Measurements from ENCODE around the gene DHX15.

Gene DHX15

GRCh38 chr4:24584211-24584850 lies at the start of gene DHX15:
Gene DHX15, minus strand, starts transcription at chr4:24584554. Its CDS starts 161 bp downstream, at chr4:24584393.
- peak; percentile 64 for DNase-seq (ENCODE audit: insufficient read length, low spot score)
- FAIRE-seq: no peak
- TF ChIP-seq CTCF (IDR thresholded peaks at IDR 0.05; ENCODE audit: insufficient read depth, missing control alignments): no peak

GRCh38 chr4:24632011-24632410 lies 47.7 kb upstream of the DHX15 start:
- no peak for DNase-seq (ENCODE audit: insufficient read length, low spot score)
- no peak for TF ChIP-seq CTCF (IDR thresholded peaks at IDR 0.05; ENCODE audit: insufficient read depth, missing control alignments)
- FAIRE-seq: no peak

DNA sequence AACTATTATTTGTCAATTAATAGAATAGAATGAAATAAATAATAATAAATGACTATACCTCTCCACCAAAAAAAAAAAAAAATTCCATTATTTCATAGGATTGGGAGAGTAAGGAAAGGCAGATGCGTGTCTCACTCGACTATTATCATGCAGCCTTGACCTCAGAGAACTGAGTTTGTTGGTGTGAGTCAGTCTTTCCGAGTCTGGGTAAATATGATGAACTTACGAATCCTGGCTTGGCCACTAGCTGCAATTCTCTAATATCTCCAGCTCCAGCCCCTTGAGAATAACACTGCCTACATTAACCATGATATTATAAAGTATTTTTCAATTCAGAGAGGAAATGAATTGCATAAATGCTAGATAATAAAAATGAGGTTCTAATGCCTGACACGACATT lies 46.6 kb upstream of the DHX15 start:
- no peak for TF ChIP-seq CTCF (IDR thresholded peaks at IDR 0.05; ENCODE audit: insufficient read depth, missing control alignments)
- FAIRE-seq: no peak
- DNase-seq (ENCODE audit: insufficient read length, low spot score): no peak

DNA sequence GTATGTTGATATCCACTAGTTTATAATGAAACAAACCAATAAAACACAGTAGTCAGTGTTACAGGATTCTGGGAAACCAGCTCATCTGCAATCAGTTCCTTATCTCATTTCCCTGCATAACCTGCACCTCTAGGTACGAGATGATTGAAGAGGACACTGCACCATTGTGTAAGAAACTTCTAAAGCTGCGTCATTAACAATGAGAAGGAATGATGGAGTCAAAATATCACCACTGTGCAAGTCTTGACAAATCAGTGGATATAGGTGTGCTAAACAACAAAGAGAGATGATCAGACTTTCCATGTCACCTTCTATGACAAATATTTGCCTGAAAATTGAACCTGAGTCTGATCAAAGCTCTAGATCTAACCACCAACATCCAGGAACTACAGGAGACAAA lies 40.7 kb upstream of the DHX15 start:
- no peak for TF ChIP-seq CTCF (IDR thresholded peaks at IDR 0.05; ENCODE audit: insufficient read depth, missing control alignments)
- DNase-seq (ENCODE audit: insufficient read length, low spot score) (no peak), FAIRE-seq (no peak)

DNA sequence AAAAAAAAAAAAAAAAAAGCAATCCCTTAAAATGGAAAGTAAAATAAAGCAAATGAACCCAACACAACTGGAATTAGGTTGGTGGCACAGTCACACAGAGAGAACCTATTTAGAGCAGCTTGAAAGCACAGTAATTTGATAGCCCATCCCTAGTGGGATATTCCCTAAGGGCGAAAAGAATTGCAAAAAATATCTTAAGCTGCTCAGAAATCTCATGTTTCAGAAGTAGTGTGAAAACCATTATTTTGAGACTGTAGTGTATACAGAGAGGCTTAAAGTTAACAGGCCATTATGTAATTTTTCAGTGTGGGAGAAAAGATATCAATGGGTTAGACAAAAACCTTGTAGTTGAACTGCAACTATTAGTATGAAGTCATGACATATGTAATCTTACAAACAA lies 40.0 kb upstream of the DHX15 start:
- FAIRE-seq (peak; percentile 32), DNase-seq (ENCODE audit: insufficient read length, low spot score) (no peak)
- TF ChIP-seq CTCF (IDR thresholded peaks at IDR 0.05; ENCODE audit: insufficient read depth, missing control alignments): no peak

GRCh38 chr4:24622146-24622834 lies 37.9 kb upstream of the DHX15 start:
- no peak for TF ChIP-seq CTCF (IDR thresholded peaks at IDR 0.05; ENCODE audit: insufficient read depth, missing control alignments)
- no peak for DNase-seq (ENCODE audit: insufficient read length, low spot score)
- no peak for FAIRE-seq

- no peak for TF ChIP-seq CTCF (IDR thresholded peaks at IDR 0.05; ENCODE audit: insufficient read depth, missing control alignments)
- no peak for DNase-seq (ENCODE audit: insufficient read length, low spot score)
- FAIRE-seq: no peak
Observed at GRCh38 chr4:24615977-24616376, 31.6 kb upstream of the DHX15 start.
